ENCODE measurements around the gene KRT36.

DNA sequence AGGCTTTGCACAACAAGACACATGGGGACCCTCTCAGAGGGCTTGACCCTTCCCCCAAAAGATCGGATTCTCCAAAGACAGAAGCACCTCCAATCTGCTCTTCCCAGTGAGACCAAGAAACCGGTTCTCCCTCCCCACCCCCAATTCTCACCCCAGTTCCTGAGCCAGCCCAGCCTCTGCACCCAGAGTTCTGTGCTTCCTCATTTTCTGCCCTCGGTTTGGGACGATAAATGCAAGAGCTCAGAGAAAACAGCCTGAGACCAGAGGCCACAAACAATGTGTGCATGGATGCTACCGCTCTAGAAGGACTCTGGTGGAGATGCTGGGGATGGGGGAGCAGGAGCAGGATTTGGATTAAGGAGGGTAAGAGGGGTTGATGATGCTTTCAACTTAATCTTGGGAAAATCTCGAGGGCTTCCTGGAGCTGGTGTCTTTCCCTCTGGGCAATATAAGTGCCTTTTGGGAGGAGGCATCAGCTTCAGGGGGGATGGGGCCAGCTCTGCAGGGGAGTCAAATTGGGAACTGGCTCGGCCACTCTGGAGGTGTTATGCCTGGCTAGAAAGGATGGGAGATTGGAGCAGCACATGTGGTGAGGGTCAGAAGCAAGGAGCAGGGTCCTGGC, 22.9 kb upstream of the KRT36 start:
- TF ChIP-seq, protein P1, sequence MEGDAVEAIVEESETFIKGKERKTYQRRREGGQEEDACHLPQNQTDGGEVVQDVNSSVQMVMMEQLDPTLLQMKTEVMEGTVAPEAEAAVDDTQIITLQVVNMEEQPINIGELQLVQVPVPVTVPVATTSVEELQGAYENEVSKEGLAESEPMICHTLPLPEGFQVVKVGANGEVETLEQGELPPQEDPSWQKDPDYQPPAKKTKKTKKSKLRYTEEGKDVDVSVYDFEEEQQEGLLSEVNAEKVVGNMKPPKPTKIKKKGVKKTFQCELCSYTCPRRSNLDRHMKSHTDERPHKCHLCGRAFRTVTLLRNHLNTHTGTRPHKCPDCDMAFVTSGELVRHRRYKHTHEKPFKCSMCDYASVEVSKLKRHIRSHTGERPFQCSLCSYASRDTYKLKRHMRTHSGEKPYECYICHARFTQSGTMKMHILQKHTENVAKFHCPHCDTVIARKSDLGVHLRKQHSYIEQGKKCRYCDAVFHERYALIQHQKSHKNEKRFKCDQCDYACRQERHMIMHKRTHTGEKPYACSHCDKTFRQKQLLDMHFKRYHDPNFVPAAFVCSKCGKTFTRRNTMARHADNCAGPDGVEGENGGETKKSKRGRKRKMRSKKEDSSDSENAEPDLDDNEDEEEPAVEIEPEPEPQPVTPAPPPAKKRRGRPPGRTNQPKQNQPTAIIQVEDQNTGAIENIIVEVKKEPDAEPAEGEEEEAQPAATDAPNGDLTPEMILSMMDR (conservative IDR thresholded peaks at IDR 0.05) = no peak
- TF ChIP-seq ZFX (IDR thresholded peaks at IDR 0.05) = no peak
